Upper lobe of left lung (tissue), 4 donors: Measurements from ENCODE around the gene ZC3HAV1L.

ENCODE experiments used
- EP300 ChIP-seq, 4 donors: sonication (generic); formaldehyde crosslinking; IDR thresholded peaks; one replicate each; pipeline ENCODE4 v1.5.1; 2017; ENCODE audit warnings: antibody characterized with exemption in 4 of 4, control low read depth in 2 of 4
- POLR2AphosphoS5 ChIP-seq, 2 donors: sonication (generic); formaldehyde crosslinking; IDR thresholded peaks; one replicate each; pipeline ENCODE4 v1.5.1; 2017; ENCODE audit warnings: antibody characterized with exemption in 2 of 2
- TF ChIP-seq, protein P1 (sequence below), 6 experiments: fragments of 450-650 bp in 4 of 6; fragments of 200-600 bp in 2 of 6; sonication (generic) in 2 of 6; IDR thresholded peaks; one replicate each; pipeline ENCODE4 v1.5.1; 2016 to 2019; ENCODE audit warnings: antibody characterized with exemption in 6 of 6

DNA sequence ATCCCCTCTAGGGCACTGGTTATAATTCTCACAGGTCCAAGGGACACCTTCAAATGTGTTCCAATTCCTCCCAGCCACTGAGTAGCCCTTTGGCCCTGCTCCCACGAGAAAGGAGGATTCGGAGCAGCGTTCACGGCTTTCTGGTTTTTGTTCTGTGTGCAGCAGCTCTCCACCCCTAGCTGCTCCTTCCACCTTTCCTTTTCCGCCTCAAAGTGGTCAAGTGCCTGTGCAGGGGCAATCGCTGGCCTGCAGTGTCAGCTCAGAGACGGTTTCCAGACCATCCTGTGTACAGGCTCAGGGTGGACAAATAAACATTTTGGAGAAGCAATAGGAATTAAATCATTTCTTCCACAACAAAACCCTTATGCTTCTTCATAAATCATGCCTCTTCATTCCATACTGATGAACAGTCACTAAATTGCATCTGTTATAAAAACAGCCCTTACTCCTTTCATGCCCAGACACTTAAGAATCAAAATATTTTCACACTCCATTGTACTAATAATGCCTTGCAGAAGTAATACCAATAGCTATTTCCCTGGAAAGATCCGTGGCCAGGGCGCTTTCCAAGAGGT, 55.8 kb downstream of the ZC3HAV1L start:
- TF ChIP-seq EP300 (IDR thresholded peaks at IDR 0.05), result no peak
- TF ChIP-seq, protein P1, sequence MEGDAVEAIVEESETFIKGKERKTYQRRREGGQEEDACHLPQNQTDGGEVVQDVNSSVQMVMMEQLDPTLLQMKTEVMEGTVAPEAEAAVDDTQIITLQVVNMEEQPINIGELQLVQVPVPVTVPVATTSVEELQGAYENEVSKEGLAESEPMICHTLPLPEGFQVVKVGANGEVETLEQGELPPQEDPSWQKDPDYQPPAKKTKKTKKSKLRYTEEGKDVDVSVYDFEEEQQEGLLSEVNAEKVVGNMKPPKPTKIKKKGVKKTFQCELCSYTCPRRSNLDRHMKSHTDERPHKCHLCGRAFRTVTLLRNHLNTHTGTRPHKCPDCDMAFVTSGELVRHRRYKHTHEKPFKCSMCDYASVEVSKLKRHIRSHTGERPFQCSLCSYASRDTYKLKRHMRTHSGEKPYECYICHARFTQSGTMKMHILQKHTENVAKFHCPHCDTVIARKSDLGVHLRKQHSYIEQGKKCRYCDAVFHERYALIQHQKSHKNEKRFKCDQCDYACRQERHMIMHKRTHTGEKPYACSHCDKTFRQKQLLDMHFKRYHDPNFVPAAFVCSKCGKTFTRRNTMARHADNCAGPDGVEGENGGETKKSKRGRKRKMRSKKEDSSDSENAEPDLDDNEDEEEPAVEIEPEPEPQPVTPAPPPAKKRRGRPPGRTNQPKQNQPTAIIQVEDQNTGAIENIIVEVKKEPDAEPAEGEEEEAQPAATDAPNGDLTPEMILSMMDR (IDR thresholded peaks at IDR 0.05), result no peak
- no peak for TF ChIP-seq POLR2AphosphoS5 (IDR thresholded peaks at IDR 0.05)
